ENCODE results near the gene MIGA2. TPM values are rescaled to one million over a fixed set of nuclear protein-coding genes. Genes with fewer than 3 reads are reported as not detected.

MIGA2 gene
- total RNA-seq, 1 donor from 2014 or later, result 10.8 TPM

GRCh38 chr9:129011761-129012181 is 24.7 kb upstream of the MIGA2 start:
- Mint-ChIP-seq H3K4me1 (peaks cover 2% of the 10 kb centered on the region), H3K27ac (no peak overlapping the region)
- TF ChIP-seq EZH2 (IDR thresholded peaks at IDR 0.05), result no peak
- no peak for TF ChIP-seq EZH2phosphoT487 (IDR thresholded peaks at IDR 0.05)
- no peak for TF ChIP-seq CTCF (IDR thresholded peaks at IDR 0.05)

GRCh38 chr9:129012343-129012742 is 24.1 kb upstream of the MIGA2 start:
- Histone ChIP-seq H4K20me1 (ENCODE audit: low read depth) (peaks cover 18% of the 10 kb centered on the region), H3K4me3 (no peak overlapping the region), H2AFZ (replicated peaks) (no peak overlapping the region), H3K9me3 (ENCODE audit: low read depth) (no peaks in the 10 kb centered on the region), H3K79me2 (ENCODE audit: low read depth) (no peaks in the 10 kb centered on the region), H3F3A (ENCODE audit: low read depth) (peaks cover 2% of the 10 kb centered on the region), H3K4me1 (no peaks in the 10 kb centered on the region), H3K4me2 (no peak overlapping the region), H3K27me3 (no peaks in the 10 kb centered on the region), H3K36me3 (no peaks in the 10 kb centered on the region), H3K9ac (peak overlapping the region; percentile 13), H3K27ac (no peak overlapping the region)
- H3K27ac Mint-ChIP-seq, result no peak overlapping the region
- no peak overlapping the region for H3K4me3 Mint-ChIP-seq
- H3K9me3 Mint-ChIP-seq, result no peaks in the 10 kb centered on the region
- H3K36me3 Mint-ChIP-seq, result peaks cover 8% of the 10 kb centered on the region
- peaks cover 2% of the 10 kb centered on the region for H3K4me1 Mint-ChIP-seq
- no peak for DNase-seq (ENCODE audit: low spot score)
- TF ChIP-seq EZH2phosphoT487 (IDR thresholded peaks at IDR 0.05), result no peak
- no peak for TF ChIP-seq EZH2 (IDR thresholded peaks at IDR 0.05)
- TF ChIP-seq CTCF (IDR thresholded peaks at IDR 0.05), result no peak
- H3K27me3 Mint-ChIP-seq (ENCODE audit: insufficient read depth, low read depth), result peaks cover 5% of the 10 kb centered on the region

More at GRCh38 chr9:129011761-129012181, 24.7 kb upstream of the MIGA2 start:
- no peak overlapping the region for H3K27ac ChIP-seq
- H3K4me2 ChIP-seq, result no peak overlapping the region
- H3K27me3 Mint-ChIP-seq (ENCODE audit: insufficient read depth, low read depth), result peaks cover 6% of the 10 kb centered on the region
- H3K79me2 ChIP-seq (ENCODE audit: low read depth), result no peaks in the 10 kb centered on the region
- no peaks in the 10 kb centered on the region for H3K9me3 Mint-ChIP-seq
- no peaks in the 10 kb centered on the region for H3K27me3 ChIP-seq
- H3K4me3 ChIP-seq, result no peak overlapping the region
- H3F3A ChIP-seq (ENCODE audit: low read depth), result peaks cover 8% of the 10 kb centered on the region
- H2AFZ ChIP-seq (replicated peaks), result no peak overlapping the region
- DNase-seq (ENCODE audit: low spot score), result no peak
- H3K36me3 ChIP-seq, result no peaks in the 10 kb centered on the region
- H3K36me3 Mint-ChIP-seq, result peaks cover 8% of the 10 kb centered on the region
- H3K9ac ChIP-seq, result no peak overlapping the region
- no peaks in the 10 kb centered on the region for H3K4me1 ChIP-seq
- peaks cover 24% of the 10 kb centered on the region for H4K20me1 ChIP-seq (ENCODE audit: low read depth)
- H3K4me3 Mint-ChIP-seq, result no peak overlapping the region
- H3K9me3 ChIP-seq (ENCODE audit: low read depth), result no peaks in the 10 kb centered on the region

- Mint-ChIP-seq H3K4me3 (no peak overlapping the region), H3K27me3 (ENCODE audit: insufficient read depth, low read depth) (peaks cover 2% of the 10 kb centered on the region), H3K27ac (no peak overlapping the region), H3K9me3 (no peaks in the 10 kb centered on the region), H3K4me1 (peaks cover 2% of the 10 kb centered on the region), H3K36me3 (peaks cover 6% of the 10 kb centered on the region)
- Histone ChIP-seq H3K36me3 (no peaks in the 10 kb centered on the region), H3F3A (ENCODE audit: low read depth) (no peaks in the 10 kb centered on the region), H2AFZ (replicated peaks) (no peak overlapping the region), H3K4me2 (no peak overlapping the region), H4K20me1 (ENCODE audit: low read depth) (peaks cover 16% of the 10 kb centered on the region), H3K79me2 (ENCODE audit: low read depth) (no peaks in the 10 kb centered on the region), H3K27ac (no peak overlapping the region), H3K4me1 (no peaks in the 10 kb centered on the region), H3K9me3 (ENCODE audit: low read depth) (no peaks in the 10 kb centered on the region), H3K27me3 (no peaks in the 10 kb centered on the region), H3K9ac (no peak overlapping the region), H3K4me3 (no peak overlapping the region)
- DNase-seq (ENCODE audit: low spot score), result no peak
- TF ChIP-seq CTCF (IDR thresholded peaks at IDR 0.05) (no peak), EZH2phosphoT487 (IDR thresholded peaks at IDR 0.05) (no peak), EZH2 (IDR thresholded peaks at IDR 0.05) (no peak)
Measured at GRCh38 chr9:129012893-129013448, 23.5 kb upstream of the MIGA2 start.
